HG03342 (cell line): Measurements from ENCODE around the gene MICU1.
"Not testable (repeated sequence)": the region's sequence is repeated elsewhere in the genome, so short reads cannot be mapped to it uniquely, and the experiment has no call there.

Experiments
- ATAC-seq: cut with Tn5 transposase; IDR thresholded peaks from one replicate; pipeline ENCODE4 v1.9.1; 2021; ENCODE audit warnings: mild to moderate bottlenecking, moderate library complexity; ENCODE audit not compliant: unreplicated experiment

The MICU1 gene

DNA sequence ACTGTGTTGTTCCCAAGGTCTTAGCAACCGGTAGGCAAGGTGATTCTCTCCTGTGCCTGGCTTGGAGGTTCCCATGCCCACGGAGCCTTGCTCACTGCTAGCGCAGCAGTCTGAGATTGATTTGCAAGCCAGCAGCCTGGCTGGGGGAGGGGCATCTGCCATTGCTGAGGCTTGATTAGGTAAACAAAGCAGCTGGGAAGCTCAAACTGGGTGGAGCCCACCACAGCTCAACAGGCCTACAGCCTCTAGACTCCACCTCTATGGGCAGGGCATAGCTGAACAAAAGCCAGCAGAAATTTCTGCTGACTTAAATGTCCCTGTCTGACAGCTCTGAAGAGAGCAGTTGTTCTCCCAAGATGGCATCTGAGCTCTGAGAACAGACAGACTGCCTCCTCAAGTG, 230.3 kb downstream of the MICU1 start:
- not testable (repeated sequence) for ATAC-seq

DNA sequence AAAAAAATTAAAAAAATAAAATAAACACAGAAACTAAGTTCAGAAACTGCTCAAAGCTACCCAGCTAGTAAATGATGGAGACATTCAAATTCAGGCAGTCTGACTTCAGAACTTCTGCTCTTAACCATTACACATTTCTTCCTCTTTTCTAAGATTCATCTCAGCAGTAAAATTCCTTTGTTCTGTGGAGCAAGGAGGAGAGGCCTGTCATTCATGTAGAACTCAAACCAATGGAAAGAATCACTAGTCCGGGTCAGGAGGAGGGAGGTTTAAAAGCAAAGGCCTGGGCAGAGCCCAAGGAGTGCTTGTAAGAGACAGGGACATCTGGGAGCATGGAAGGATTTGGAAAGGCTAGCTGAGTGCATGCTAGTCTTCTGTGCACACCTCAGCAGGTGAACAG, 233.3 kb downstream of the MICU1 start:
- ATAC-seq: no peak

DNA sequence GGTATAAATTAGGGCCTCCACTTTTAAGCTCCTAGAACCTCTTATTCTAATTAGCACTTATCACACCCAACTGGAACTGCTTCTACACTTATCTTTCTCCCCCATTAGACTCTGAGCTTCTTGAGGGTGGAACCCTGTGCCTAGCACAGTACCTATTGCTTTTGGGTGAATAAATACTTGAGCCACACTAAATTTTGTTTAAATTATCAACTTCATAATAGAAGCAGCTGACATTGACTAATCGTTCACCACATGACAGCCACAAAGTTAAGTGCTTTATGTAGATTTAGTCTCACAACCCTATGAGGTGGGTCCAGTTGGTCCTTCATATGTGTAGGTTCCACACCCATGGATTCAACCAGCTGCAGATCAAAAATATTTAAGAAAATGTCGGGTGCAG, 235.1 kb downstream of the MICU1 start:
- no peak for ATAC-seq

DNA sequence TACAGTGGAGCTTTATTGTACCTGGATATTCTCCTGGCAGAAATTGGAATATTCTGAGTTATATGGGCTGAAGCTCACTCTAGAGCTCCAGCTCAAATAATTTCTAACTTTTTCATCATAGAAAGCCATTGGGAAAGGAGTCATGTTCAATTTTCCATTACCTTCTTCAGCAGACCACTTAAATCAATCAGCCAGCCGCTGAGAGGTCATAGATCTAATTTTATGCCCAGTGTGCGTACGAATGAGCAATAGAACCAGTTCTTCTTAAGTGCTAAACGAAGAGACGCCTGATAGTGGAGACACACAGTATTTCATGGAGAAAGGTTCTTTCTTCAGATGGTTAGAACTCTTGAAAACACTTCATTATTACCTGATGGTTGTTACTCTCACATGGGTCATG, 236.2 kb downstream of the MICU1 start:
- ATAC-seq: no peak

DNA sequence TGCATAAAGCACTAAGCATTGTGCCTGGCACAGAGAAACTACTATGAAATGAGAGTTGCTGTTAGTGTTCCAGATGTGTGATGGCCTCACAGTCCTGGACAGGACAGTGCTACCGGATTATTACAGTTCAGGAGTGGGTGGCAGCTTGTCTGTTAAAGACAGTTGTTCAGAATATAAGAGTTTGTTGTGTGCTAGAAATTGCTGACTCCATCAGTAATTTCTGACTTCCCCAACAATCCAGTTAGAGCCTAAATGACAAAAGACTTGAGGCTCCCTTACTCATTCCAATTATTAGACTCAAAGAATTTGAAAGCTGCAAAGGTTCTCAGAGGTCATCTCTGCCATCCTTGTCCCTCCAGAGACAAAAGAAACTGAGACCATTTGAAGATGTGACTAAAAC, 236.9 kb downstream of the MICU1 start:
- no peak for ATAC-seq

DNA sequence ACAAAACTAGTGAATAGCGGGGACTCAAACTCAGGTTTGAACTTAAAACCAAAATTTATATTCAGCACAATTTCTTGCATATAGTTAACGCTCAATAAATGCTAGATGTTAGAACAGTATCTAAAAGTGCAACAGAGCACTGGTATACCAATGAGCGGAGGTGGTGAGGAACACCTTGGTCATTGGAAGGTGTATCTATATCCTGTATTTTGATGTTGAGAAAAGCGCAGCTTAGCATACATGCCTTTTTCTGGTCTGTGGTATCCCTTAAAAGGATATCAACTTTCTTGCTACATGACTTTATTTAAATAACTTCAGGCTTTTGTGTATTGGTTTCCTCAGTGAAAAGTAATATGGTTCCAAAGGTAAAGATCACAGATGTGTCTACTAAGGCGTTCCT, 237.8 kb downstream of the MICU1 start:
- ATAC-seq: no peak

DNA sequence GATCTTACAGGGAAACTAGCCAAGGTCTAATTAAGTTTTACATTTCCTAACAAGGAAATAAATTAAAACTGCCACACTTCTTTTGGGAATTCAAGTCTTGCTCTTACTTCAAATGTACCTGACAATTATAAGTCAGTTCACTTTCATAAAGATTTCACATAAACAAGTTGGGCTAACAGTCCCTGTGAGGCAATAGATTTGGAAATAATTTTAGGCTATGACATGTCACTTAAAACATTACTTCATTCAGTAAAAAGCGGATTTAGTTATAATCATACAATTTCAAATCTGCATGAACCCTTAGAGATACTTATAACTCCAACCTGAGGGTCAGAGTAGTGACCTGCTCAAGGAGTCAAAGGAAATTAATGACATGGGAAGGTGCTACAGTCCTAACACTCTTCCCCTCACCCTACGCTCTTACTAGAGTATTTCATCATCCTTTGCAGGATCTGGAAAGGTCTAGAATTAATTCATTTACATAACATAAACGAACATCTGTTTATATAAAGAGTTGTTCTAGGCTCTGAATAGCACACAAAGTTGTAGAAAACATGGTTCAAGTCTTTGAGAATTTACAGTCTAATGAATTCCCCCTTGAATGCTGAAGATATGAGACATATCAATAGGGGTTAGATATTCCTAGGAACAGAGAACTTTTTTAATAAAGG, 238.8 kb downstream of the MICU1 start:
- no peak for ATAC-seq

DNA sequence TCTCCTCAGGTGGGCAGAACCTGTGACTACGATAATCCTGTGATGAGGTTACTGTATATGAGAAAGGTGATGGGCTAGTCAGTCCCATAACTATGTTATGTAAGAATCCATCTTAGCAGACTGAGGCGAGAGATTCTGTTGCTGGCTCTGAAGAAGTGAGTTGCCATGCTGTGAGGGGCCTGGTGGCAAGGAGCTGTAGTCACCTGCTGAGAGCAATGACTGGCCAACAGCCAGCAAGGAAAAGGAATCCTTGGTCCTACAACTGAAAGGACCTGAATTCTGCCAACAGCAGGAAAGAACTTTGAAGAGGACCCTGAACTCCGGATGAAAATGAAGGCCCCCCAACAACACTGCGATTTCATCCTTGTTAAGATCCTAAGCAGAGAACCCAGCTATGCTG, 240.2 kb downstream of the MICU1 start:
- no peak for ATAC-seq

DNA sequence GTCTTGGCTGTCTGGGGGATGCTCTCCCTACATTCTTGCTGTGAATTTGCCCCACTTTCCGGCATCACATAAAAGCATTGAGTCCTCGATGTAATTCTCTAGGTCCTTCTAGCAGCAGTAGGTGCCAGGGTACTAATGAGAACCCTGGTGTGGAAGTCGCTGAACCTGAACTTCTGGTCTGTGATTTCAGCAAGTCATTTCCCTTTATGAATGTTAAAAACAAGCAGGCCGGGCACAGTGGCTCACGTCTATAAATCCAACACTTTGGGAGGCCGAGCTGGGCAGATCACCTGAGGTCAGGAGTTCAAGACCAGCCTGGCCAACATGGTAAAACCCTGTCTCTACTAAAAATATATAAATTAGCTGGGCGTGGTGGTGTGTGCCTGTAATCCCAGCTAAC, 240.9 kb downstream of the MICU1 start:
- ATAC-seq: not testable (repeated sequence)

DNA sequence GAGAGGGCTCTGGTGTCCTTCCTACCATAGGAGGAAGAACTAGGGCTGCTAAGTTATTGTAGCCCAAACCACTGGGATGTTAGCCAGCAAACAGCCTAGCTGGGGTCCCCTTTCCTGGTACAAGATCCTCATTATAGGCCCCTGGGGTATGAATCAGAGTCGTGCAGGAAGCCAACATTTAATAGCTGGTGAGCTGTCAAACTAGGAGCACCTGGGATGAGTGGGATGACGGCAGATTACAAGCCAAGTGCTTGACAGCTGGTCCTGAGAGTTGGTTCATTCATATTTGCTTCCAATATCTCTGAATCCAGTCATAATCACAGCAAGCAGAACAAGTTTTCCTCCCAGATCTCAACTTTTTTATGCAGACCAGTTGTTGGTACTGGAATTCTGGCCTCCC, 246.1 kb downstream of the MICU1 start:
- ATAC-seq: no peak

DNA sequence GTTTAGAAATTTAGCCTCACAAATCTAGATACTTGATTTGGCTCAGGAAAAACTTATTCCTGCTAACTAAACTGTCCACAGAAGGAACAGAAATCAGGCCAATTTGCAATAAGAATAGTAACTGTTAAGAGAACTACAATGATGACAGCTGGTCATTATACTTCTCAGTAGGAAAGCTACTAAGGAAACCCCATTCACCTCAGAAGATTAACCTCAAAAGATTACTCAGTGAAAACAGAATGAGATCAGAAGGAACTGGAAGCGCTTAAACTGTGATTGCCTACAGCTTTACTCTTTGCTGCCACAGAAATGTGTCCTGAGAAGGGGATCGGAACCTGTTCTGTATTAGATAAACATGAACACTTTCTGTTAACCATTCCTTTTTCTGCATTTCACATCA, 246.8 kb downstream of the MICU1 start:
- ATAC-seq: no peak

DNA sequence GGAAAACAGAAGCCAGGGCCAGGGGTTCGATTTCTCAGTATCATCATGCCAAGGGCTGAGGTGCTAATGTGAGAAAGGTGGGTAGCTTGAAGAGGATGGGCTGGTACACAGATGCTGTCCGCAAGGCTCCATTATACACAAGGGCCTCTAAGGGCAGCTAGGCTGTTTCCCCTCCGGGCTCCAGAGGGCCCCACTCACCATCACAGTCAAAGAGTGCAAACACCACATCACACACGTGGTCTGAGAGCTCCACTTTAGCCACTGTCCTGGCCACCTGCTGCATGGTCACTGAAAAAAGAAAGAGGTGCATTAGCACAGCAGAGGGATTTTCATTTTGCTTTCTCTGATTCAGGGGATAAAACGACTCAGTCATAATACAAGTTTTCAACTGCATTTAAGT, 250.3 kb downstream of the MICU1 start:
- ATAC-seq: no peak

DNA sequence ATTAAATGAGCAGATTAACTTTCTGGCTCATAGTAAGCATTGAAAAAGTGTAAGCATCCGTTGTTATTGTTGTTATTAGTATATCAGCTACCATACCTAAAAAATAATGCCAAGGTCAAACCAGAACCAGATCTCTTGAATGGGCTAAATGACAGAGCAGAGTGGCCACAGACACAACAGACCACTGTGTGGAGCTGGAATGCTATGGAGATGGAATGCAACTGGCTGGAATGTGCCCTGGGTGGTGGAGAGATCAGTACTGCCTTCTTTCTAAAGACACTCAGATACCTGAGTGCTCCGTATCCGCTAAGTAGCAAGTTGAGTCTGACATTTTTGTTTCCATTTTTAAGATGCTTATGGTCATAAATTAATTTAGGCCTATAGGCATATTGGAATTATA, 250.7 kb downstream of the MICU1 start:
- ATAC-seq: no peak

DNA sequence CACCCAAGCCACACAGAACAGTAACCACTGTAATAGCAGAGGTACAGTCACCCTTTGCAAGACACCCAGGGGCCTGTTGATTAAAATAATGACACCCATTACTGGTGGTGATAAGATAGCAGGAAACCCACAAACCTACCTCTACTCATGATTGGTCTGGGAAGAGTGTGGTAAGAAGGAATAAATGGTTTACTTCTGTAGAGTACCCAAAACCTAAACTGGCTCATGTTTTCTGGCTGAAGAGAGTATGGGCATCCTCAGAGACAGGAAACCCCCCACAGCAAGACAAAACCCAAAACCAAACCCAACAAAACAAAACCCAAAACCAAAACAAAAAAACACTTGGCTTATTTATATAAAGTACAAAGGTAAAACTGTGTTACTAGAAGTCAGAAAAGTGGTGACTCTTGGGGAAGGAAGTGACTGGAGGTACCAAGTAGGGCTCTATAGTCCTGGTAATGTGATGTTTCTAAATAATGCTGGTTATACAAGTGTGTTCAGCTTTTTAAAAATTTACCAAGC, 255.6 kb downstream of the MICU1 start:
- ATAC-seq: no peak

DNA sequence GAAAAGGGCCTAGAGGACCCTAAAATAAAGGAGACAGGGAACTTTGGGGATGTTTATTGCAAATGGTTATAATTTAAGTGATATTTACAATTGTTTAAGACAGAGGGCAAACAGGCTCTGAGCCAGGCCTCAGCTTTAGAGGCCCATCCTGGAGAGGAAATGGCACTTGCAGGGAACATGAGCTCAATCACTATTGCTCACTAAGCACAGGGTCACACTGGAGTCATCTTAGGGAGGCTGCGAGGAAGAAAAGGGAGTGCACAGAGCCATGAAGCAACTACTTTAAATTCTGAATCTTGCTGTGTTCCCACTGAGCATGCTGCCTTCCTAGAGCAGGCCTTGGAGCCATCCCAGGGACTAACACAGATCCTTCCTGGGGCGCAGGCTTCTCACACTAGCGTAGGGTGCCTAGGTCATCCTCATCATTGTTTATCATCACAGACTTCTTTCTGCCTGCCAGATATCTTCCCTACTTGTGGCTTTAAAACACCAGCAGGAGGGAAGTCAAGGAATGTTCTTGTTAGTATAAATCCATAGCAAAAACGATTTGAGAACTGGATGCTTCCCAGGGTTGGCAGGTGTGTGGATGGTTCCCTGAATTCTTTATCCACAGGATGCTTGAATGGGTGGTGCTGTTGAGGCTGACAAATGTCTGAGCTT, 258.4 kb downstream of the MICU1 start:
- no peak for ATAC-seq

DNA sequence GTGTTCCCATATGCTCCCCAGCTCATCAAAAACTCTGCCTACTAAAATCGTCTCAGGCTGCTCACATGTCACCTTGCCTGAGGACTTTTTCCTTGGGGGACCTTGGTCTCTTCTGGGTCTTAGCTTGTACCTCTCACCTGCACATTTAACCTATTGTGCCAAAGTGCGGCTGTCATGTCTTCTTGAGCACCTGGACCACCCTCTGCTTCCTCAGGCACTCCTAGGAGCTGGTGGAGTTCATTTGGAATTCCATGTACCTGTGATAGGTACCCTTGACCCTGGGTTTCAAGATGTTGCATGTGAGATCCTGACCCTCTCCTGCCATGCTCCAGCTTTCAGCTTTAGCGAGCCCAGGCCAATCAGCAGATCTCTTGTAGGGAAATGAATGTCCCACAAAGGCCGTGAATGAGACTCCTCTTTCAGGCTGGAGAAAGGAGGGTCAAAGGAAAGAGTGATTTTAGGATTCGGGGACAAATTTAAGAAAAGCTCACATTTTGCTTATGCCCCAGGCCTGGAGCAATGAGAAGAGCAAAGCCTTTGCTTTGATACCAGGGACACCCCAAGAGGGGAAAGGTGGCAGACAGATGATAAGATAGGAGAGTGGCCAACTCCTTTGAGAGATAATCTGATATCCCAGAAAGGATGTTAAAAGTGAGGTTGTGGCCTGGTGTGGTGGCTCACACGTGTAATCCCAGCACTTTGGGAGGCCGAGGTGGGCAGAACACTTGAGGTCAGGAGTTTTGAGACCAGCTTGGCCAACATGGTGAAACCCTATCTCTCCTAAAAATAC, 260.6 kb downstream of the MICU1 start:
- no peak for ATAC-seq

DNA sequence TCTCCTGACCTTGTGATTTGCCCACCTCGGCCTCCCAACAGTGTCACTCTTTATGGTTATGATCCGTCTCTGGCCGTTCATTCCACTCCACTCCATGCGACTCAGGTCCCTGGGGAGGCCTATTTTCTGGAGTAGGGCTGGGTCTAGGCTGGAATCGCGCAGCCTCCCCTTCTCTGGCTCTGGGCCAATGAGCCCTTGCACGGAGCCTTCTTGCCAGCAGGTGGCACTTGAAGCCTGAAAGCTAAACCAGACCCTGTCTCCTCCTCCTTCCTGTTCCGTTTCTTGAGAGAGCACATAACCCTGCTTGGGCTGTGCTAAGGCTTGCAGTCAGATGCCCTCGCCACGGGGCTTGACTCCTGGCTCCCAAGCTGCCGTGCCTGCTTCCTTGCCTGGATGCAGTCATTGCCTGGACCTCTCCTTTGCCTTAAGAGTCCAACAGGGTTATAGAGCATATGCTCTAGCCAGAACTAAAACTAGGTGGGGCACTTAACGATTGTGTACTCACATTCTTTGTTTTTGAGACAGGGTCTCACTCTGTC, 261.6 kb downstream of the MICU1 start:
- peak; percentile 90 for ATAC-seq

DNA sequence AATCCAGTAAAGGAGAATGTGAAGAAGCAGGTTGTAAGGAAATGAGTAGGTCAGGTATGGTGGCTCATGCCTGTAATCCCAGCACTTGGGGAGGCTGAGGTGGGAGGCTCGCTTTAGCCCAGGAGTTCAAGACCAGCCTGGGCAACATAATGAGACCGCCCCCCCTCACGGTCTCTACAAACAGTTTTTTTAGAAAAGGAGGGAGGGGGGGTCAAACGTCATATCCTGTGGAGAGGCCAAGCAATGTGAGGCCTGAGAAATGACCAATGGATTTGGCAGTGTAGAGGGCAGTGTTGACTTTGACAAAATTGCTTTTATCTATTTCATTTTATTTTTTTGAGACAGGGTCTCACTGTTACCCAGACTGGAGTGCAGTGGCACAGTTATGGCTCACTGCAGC, 268.9 kb downstream of the MICU1 start:
- no peak for ATAC-seq

DNA sequence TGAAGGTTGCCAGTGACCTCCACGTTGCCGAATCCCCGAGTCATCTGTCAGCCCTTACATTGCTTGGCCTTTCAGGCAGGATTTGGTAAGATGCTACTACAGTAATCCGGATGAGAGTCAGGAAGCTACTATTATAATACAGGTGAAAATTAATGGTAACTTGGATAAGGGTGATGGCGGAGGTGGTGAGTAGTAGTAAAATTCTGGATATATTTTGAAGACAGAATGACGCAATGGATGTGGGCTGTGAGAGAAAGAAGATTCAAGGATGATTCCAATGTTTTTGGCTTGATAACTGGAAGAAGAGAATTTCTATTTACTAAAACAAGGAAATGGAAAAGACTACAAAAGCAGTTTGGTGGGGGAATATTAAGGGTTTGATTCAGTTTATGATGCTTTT, 269.8 kb downstream of the MICU1 start:
- no peak for ATAC-seq

DNA sequence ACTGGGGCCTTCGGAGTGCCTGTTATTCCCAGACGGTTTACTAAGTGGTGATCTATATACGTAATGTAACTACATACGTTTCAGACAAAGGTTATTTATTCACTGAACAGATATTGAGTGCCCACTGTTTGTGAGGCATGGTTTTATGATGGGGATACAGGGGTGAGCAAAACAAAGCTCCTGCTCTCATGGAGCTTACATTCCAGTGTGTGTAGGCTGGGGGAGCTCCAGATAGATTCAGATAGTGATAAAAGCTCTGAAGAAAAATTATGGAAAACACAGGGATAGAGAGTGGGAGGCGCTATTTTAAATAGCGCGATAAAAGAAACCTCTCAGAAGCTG, 270.7 kb downstream of the MICU1 start:
- no peak for ATAC-seq

DNA sequence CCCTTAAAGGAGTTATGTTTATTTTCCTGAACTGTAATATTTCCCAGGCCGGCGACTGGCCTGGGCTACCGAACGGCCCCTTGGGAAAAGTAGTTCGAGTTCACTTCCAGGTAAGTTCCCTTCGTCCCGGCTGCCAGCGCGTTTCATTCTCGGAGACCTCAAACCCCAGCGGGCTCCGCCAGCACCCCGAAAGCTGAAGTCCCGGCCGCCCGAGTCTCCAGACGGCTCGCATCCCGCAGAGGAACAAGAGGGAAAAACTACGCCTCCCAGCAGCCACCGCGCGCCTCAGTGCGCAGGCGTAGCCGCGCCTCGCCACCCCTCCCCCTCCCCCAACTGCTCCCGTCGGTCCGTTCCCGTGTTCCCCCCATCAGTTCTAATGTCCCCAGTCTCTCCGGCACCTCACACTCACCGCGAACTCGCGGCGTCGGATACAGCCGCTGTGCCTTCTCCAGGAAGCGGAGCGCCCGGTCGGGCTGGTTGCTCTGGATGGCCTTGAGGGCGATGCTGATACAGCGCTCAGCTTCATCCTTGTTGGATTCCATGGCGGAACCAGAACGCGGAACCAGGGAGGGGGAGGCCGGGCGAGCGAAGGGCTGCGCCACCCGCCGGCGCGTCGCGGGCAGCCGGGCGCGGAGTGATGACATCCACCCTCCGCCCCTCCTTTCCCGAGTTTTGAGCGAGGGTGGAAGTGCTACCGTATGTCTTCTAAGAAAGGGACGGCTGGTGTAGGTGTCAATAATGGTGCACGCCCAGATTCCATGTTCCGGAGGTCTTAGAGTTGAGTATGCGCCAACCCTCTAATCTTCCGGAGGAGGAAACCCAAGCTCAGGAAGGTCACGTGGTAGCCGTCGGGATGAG, 271.3 kb downstream of the MICU1 start, which contains the start of gene DNAJB12:
Gene DNAJB12 (minus strand): TSS at position 564 of the 858 bp plus-strand sequence. CDS start 22 bp downstream, at position 542.
- ATAC-seq: peak; percentile 71
